Measurements from ENCODE around the gene ZNF574.

DNA sequence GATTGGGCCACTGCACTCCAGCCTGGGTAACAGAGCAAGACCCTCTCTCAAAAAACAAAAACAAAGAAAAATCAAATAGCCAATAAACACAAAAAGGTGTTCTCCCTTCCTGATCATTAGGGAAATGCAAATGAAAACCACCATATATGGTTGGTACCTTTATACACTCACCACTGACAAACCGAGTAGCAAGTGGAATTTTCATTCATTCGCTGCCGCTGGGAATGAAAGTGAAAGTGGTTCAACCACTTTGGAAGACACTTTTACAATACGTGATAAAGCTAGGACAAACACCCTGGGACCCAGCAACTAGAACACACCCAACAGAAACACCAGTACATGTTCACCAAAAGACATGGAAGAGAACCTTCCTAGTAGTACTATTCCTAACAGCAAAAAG, 27.0 kb upstream of the ZNF574 start:
- TF ChIP-seq, protein P1, sequence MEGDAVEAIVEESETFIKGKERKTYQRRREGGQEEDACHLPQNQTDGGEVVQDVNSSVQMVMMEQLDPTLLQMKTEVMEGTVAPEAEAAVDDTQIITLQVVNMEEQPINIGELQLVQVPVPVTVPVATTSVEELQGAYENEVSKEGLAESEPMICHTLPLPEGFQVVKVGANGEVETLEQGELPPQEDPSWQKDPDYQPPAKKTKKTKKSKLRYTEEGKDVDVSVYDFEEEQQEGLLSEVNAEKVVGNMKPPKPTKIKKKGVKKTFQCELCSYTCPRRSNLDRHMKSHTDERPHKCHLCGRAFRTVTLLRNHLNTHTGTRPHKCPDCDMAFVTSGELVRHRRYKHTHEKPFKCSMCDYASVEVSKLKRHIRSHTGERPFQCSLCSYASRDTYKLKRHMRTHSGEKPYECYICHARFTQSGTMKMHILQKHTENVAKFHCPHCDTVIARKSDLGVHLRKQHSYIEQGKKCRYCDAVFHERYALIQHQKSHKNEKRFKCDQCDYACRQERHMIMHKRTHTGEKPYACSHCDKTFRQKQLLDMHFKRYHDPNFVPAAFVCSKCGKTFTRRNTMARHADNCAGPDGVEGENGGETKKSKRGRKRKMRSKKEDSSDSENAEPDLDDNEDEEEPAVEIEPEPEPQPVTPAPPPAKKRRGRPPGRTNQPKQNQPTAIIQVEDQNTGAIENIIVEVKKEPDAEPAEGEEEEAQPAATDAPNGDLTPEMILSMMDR (IDR thresholded peaks at IDR 0.05; ENCODE audit: insufficient read depth, low read depth, low read length) = no peak
- no peak for TF ChIP-seq EZH2 (IDR thresholded peaks at IDR 0.05; ENCODE audit: insufficient read depth, low read length)

Data from astrocyte (in vitro differentiated cells and primary cell).